ENCODE measurements around the gene SPPL2C.
"Not testable (repeated sequence)": the region's sequence is repeated elsewhere in the genome, so short reads cannot be mapped to it uniquely, and the experiment has no call there.

The SPPL2C gene

DNA sequence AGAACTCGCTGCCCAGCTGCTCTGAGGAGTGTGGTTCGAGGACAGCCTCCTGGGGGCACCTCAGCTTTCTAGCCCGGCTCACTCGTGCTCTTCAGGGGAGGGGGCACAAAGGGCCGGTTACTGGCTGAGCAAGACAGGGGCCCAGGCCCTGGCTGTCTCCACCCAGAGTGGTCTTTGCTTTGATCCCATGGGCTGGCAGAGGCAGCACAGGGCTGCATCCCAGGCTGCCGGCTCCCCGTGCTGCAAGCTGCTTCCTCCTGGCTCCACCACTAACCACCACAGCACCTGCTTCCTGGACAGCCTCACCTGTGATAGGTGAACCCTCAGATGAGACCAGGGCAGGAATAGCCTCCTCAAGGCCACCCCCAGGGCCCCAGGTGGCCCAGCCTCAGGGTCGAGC is 6.8 kb downstream of the SPPL2C start:
- no peak for DNase-seq

DNA sequence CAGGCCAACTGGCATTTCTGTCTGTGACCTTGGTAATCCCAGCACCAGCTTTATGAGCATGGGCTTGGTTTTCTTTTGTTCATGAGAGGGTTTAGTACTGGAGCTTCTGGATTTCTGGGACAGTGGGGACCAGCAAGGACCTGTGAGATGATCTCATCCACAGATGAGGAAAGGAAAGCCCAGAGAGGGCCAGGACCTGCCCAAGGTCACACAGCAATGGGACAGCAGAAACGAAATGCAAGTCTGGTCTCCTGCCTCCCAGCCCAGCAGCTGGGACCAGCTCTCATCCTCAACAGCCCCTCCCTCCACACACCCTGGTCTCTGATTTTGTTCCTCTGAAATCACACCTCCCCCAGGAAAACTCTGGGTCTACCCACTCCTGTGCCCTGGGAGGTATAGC is 7.2 kb downstream of the SPPL2C start:
- DNase-seq: no peak

DNA sequence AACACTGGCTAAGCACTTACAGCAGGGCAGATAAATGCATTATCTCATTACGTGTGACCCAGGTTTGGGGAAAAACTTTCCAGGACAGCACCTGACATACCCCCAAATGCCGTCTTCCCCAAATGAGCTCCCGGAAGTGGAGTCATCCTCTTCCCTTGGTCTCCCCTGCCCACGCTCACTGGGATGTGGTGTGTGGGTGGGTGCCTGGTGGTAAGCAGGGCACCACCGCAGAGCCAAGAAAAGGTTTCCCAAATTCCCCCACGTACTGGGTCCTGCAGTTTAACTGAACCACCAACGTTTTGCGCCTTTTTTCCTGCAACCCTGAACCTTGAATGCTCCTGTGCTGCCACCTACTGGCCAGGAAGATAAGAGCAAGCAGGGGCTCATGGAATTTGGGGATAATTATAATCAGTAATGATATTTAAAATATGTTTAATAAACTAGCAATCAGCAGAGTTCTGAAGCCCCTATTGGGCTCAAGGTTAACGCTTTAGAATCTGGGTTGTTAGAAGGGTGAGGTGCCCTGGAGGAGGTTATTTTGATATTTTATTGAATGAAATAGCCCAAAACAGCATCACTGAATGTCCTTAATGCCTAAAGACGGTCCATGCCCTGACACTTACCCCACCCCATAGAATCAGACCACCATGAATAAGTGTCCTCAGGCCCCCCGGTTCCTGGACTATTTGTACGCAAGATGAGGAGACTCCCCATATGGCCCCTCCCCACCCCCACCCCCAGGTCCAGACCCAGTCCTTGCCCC is 8.0 kb downstream of the SPPL2C start:
- peak; percentile 25 to 52 for DNase-seq

DNA sequence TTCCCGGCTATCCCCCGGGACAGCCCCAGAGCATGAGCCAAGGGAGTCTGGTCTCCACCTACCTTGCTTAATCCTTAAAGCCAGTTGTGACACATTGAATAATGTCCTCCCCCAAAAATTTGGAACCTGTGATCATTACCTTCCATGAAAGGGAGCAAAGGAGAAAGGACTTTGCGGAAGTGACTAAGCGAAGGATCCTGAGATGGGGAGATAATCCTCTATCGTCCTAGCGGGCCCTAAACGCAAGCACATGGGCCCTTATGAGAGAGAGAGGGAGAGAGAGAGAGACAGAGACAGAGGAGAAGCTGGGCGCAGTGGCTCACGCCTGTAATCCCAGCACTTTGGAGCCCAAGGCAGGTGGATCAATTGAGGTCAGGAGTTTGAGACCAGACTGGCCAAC is 9.5 kb downstream of the SPPL2C start:
- DNase-seq: no peak

DNA sequence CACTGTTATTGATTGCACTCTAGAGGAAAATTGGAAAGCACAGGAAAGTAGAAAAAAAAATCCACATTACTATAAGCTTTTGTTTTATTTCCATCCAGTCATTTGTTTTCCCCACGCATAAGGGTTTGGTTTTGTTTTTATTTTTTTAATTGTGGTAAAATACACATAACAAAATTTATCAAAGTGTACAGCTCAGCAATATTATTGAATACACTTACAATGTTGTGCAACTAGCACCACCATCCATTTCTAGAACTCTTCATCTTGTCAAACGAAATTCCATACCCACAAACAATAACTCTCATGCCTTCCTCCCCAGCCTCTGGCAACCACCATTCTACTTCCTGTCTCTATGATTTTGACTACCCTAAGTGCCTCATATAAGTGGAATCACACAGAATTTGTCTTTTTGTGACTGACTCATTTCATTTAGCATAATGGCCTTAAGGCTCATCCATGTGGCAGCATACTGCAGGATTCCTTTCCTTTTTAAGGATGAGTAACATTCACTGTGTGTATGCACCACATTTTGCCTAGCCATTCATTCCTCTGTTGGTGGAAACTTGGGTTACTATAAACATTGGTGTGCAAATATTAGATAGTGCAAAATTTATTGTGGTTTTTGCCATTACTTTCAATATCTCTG is 11.1 kb downstream of the SPPL2C start:
- DNase-seq: no peak

DNA sequence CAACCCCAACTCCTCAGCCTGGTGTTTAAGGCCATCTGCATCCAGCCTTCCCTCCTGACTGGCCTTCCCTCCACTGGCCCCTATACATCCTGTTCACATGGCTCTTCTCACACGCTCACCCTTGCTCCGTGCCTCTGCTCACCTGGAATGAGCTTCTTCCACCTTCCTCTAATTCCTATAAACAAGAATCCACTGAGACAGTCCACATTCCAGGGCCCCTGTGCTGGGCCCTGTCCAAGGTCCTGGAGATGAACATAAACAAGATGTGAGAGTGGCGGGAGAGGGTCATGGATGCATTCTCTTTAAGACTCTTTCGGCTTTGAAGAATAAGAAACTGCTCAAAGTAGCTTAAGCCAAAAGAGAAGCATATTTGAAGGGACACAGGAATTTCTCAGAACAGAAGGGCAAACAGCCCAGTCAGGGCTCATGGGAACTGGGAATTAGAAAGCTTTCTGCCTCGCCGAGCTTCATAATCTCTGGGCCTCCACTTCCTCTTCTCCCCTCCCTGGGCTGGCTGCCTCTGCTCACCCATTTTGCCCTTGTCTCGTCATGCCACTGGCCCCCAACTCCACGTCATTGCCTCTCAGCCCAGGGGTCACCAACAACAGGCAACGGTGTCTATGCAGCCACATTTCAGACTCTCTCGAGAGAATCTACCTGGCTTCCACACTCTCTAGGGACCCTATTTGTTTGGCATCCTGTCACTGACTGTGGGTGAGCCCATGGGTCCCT is 13.5 kb downstream of the SPPL2C start:
- no peak for DNase-seq

DNA sequence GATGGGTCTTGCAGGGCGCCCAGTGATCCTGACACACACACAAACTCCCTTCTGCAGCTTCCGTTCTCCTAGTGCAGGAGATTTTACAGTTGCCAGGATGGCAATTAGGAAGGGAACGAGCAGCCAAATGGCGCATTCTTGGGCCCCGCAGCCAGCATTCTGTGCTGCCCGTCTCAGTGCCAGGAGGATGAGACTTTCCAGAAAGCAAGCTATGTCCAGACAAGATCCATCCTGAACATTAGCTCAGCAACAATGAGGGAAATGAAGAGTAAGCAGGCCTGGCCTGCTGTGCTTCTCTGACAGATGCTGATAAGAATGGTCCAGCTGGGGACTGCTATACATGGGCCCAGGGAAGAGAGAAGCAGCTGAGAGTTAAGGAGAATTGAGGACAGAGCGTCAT is 16.5 kb downstream of the SPPL2C start:
- no peak for DNase-seq

DNA sequence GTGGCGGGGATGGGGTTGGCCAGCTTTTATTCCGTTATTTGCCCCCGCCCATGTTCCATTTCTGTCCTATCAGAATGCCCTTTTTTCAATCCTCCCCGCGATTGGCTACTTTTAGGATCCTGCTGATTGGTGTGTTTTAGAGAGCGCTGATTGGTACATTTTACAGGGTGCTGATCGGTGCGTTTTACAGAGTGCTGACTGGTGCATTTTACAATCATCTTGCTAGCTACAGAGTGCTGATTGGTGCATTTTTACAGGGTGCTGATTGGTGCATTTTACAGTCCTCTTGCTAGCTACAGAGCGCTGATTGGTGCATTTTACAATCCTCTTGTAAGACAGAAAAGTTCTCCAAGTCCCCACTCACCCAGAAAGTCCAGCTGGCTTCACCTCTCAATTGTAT is 17.4 kb downstream of the SPPL2C start:
- DNase-seq: not testable (repeated sequence)

DNA sequence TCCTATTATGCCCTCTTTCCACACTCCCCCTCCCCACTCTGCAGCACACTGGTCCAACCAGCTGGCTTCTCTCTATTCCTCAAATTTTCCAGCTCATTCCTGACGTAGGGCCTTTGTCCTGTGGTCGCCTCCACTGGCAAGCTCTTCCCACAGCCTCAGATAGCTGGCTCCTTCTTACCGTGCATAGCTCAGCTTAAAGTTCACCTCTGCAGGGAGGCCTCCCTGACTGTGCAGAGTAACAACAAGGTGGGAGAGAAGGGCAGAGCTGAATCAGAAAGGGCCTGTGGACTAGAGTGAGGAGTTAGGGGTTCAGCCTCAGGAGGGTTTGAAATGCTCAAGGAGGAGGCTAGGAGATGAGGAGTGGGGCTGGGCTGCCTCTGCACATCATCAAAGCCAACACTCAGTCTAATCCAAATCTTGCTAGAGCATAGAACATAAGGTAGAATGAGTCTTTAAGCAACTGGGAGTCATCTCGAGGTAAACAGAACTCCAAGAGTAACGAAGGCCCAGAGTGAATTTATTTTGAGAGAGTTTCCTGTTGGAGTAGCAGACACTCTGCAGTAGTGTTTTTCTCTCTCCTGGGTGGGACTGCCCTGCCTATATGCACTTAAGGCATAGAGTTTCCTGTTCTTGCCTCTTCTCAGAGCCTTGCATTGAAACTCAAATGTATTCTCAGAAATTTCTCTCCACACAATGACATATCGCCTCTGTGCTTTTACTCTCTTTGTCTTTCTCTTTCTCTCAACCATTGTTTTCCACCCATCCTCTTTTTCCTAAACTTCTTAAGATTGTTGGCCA is 19.4 kb downstream of the SPPL2C start:
- no peak for DNase-seq

DNA sequence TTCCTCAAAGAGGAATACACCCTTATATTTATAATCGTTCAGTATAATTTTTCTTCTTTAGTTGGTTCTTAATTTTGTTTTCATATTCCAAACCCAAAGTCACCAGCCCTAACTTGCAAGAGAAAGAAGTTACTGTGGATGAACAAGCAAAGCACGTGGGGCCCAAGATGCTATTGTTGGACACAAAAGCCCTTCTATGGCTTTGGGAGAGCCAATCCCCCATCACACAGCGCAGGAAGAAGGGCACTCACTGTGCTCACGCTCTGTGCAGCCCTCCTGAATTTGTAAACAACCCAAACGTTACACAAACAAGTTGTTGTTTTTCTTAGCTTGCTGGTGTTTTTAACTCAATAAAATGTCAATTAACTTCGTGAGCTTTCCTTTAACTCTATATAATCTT is 22.5 kb downstream of the SPPL2C start:
- no peak for DNase-seq

DNA sequence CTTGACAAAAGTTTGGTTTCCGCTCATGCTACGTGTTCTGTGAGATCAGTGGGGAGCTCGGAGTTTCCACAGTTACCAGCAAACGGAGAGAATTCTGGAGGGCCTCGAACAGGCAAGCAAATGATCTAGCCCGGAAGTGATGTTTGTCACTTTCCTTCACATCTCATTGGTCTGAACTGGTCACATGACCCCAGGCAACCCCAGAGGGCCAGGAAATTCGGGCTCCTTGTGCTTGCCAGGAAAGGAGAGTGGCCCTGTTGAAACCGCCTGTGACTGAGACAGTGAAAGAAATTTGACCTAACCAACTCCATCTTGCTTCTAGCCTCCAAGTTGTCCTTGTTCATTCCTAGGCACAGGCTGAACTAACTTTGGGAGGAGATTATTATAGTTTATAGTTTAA is 23.0 kb downstream of the SPPL2C start:
- DNase-seq: no peak

DNA sequence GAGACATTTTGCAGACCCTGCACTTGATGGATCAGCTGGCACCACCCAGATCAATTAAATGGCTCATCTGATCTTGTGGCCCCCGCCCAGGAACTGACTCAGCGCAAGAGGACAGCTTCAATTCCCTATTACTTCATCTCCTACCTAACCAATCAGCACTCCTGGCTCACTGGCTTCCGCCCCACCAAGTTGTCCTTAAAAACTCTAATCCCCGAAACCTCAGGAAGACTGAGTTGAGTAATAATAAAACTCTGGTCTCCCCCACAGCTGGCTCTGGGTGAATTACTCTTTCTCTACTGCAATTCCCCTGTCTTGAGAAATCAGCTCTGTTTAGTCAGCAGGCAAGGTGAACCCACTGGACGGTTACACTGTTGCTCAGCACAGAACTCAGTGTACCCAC is 23.6 kb downstream of the SPPL2C start:
- no peak for DNase-seq

DNA sequence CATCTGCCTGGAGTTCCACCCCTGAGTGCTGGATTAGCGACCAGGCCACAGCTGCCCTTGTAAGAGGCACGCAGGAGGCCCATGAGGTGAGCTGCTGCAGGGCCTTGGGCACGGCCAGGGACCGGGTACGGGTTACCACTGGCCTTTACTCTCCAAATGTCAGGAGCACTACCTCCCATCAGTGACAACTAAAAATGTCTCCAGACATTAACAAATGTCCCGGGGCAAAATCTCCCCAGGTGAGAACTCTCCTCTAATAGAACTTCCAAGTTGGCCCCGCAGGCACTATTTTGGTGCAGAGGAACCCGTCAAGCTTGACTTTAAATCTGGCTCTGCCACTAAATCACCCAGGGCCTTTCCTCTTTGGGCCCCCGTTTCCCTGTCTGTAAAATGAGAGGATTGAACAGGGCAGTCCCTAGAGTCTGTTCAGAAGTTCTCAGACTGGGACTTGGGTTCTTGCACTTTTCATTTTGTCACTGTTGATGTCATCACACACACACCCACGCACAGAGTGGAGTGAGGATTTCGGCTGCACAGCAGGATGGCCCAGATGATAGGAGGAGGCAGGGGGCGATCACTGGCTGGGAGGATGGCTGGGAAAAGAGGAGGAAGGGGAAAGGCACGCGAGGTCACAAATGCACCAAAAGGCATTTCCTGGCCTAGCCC is 25.1 kb downstream of the SPPL2C start:
- DNase-seq: no peak

DNA sequence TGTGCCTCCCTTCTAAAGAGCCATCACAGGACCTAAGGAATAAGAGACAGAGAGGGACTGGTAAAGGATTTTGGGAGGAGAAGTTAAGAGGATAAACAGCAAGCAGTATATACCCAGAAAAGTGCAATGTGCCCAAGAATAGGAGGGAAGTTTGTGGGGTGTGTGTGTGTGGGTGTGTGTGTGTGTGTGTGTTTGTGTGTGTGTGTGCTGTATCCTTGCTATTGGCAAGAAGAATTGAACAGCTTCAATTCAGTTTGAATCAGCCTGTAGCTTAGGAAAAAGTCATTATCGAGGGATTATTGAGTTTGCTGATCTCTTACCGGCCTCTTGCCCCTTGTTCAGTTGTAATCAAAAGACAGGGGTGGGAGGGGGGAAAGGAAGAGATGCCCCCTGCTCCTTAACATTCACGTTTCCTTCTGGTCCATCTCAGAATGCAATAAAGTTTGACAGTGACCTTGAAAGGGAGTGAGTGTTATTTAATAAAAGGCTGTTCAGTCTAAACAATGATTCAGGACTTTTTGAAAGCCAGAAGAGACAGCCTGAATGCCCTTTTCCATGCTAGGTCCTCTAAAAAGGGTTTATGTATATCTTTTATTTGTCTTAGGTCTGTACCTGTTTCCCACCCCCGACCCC is 25.8 kb downstream of the SPPL2C start:
- no peak for DNase-seq

DNA sequence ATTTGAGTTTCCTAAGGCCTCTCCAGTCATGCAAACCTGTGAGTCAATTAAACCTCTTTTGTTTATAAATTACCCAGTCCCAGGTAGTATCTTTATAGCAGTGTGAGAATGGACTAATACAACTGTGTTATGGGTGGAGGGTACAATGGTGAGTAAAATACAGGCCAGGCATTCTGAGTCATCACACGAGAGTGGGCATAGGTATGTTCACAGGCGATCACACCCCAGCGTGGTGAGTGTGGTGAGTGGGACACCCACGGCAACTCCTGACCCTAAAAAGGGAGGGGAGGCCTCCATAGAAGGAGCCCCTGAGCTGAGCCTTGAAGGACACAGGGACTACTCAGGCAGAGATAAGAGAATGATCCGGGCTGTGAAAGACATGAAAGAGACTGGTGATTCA is 27.0 kb downstream of the SPPL2C start:
- DNase-seq: no peak

DNA sequence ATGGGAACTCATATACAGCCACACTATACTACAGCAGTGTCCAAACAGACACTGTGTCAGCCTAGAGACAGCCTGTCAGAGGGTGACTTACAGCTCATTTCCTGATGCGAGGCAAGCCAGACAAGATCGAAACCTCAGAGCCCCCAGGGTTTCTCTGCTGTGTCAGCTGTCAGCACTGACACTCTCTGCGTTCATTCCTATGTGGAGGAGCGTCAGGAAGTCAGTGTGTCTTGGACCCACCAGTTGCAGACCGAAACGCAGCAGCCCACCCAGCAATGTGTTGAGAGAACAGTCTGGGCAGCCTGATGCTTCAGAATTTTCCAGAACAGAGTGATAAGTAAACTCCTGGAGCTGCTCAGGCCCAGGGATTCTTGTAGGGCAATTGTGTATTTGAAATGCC is 29.0 kb downstream of the SPPL2C start:
- DNase-seq: peak in 1 of 2 donors; percentile 30

DNA sequence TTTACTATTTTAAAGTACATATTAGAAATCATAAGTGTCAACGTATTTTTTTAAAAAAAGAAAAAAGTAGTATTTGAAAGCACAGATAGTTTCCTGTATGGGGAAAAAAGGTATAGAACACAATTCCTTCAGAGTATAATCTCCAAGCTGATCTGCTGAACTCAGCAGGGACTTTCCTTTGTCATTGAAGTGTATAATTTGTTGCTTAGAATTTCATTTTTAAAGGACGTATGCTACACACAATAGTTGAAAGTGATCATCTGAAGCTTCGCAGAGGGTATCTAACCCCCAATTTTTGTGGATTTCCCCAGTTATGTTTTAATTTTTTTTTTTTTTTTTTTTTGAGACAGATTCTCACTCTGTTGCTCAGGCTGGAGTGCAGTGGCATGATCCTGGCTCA is 29.5 kb downstream of the SPPL2C start:
- DNase-seq: peak in 1 of 2 donors; percentile 20

DNA sequence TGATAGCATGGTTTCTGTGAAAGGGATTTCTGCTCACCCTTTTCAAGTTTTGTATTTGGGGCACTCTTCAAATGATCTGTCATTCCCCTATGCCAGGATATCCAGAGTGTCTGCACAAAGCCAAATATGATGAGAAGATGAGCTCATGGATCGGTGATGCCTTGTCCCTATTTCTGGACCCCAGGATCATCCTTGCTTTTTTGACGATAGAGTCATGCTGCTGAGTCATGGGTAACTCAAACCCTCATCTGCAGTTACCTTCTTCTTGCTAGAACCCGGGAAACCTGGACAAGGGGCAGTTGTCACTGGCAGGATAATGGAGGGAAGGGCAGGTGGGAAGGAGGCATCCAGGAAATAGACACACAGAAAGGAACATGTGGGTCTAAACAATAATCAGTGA is 31.9 kb downstream of the SPPL2C start:
- no peak for DNase-seq

DNA sequence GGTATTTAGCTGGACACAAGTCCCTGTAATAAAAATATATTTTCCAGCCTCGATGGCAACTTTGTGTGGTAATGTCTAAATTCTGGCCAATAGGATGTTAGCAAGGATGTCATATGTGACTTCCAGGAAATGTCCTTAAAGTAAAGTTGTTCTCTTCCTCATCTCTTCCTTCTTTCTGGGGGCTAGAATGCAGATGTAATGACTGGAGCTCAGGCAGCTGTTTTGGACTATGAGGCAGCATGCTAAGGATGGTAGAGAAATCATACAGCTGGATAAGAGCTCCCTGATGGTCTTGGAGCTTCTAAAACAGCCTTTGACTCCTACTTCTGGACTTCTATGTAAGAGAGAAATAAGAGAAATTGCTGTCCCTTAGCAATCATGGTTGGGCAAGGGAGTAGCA is 32.8 kb downstream of the SPPL2C start:
- no peak for DNase-seq

DNA sequence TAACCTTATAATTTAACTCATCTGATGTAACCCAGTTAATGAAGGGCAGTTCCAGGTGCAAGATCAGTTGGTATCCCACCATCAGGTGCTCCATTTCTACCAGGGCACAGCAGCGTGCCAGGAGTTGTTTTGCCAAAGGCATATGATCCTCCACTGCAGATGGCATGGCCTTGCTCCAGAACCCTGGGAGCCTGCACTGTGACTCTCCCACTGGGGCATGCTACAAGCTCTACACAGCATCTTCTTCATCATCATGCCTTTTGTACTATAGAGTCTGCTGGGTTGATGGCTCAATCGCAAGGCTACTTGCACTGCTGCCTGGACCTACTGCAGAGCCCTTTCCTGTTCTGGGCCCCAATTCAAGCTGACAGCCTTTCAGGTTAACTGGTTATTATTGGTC is 38.4 kb downstream of the SPPL2C start:
- no peak for DNase-seq

DNA sequence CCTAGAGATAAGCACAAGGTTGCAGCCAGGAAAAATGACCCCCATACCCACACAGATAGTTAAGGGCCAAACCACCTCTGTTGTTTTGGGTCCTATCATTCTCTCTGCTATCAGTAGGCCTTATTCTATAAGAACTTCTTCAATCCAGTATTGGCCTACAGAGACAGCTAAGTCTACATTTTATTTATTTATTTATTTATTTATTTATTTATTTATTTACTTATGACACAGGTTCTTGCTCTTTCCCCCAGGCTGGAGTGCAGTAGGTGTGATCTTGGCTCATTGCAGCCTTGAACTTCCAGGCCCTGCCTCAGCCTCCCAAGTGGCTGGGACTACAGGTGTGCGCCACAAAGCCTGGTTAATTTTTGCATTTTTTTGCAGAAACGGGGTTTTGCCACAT is 42.2 kb downstream of the SPPL2C start:
- no peak for DNase-seq

DNA sequence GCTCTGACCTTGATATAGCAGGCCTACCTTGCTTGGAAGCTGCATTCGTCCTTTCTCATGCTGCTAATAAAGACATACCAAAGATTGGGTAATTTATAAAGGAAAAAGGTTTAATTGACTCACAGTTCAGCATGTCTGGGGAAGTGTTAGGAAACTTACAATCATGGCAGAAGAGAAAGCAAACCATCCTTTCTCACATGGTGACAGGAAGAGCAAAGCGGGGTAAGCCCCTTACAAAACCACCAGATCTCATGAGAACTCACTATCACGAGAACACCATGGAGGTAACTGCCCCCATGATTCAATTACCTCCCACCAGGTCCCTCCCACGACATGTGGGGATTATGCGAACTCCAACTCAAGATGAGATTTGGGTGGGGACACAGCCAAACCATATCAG is 43.7 kb downstream of the SPPL2C start:
- DNase-seq: no peak
